GM12865 (cell line): ENCODE measurements around the gene PTPRJ.
A peak's percentile ranks its signal among the peaks of the same experiment; 100 is the strongest.

Experiments
- DNase-seq: peaks from one replicate; pipeline ENCODE4 v3.0.0; 2010; ENCODE audit warnings: low read depth
- H3K4me3 ChIP-seq: 2 replicates; pipeline ENCODE4 v1.5.1; 2011; ENCODE audit warnings: mild to moderate bottlenecking, low read depth, low read length, control low read depth
- CTCF ChIP-seq: IDR thresholded peaks from 2 replicates; pipeline ENCODE4 v1.5.1; 2011; ENCODE audit warnings: low read length, control low read depth, low read depth, inconsistent platforms; ENCODE audit not compliant: insufficient read depth; ENCODE audit errors: missing control alignments

Gene PTPRJ

GRCh38 chr11:47971501-47971900 lies 8.9 kb upstream of the PTPRJ start:
- no peak overlapping the region for H3K4me3 ChIP-seq
- DNase-seq: no peak
- no peak for TF ChIP-seq CTCF

GRCh38 chr11:47973173-47973572 lies 7.2 kb upstream of the PTPRJ start:
- no peak overlapping the region for H3K4me3 ChIP-seq
- no peak for TF ChIP-seq CTCF
- no peak for DNase-seq

- no peak overlapping the region for H3K4me3 ChIP-seq
- no peak for TF ChIP-seq CTCF
- DNase-seq: no peak
These were observed 3.4 kb upstream of the PTPRJ start for GRCh38 chr11:47976931-47977330.

GRCh38 chr11:47977623-47978022 lies 2.7 kb upstream of the PTPRJ start:
- no peak overlapping the region for H3K4me3 ChIP-seq
- DNase-seq: no peak
- no peak for TF ChIP-seq CTCF

GRCh38 chr11:47979378-47980087 lies 826 bp upstream of the PTPRJ start:
- no peak overlapping the region for H3K4me3 ChIP-seq
- TF ChIP-seq CTCF: no peak
- no peak for DNase-seq

GRCh38 chr11:47980907-47981621 lies 705 bp downstream of the PTPRJ start:
- TF ChIP-seq CTCF: no peak
- peak; percentile 41 for DNase-seq
- peak overlapping the region; percentile 75 for H3K4me3 ChIP-seq
